Astrocyte (in vitro differentiated cells and primary cell): ENCODE results near the gene CDK14.

ENCODE experiments used
- CTCF ChIP-seq: IDR thresholded peaks from 2 replicates; pipeline ENCODE4 v1.5.1; 2011; ENCODE audit warnings: low read depth, mild to moderate bottlenecking, inconsistent platforms, low read length, moderate library complexity; ENCODE audit not compliant: insufficient read depth
- EZH2 ChIP-seq: IDR thresholded peaks from 2 replicates; pipeline ENCODE4 v1.6.1; 2012; ENCODE audit warnings: mild to moderate bottlenecking, low read length, inconsistent platforms; ENCODE audit not compliant: insufficient read depth

GRCh38 chr7:90766814-90767564, 170.9 kb downstream of the CDK14 start:
- no peak for TF ChIP-seq CTCF
- TF ChIP-seq EZH2: no peak
